Measurements from ENCODE around the gene CAPS.
"Not testable (repeated sequence)": the region's sequence is repeated elsewhere in the genome, so short reads cannot be mapped to it uniquely, and the experiment has no call there.

The CAPS gene

GRCh38 chr19:5959260-5960004 is 45.4 kb downstream of the CAPS start:
- no peak for DNase-seq

DNA sequence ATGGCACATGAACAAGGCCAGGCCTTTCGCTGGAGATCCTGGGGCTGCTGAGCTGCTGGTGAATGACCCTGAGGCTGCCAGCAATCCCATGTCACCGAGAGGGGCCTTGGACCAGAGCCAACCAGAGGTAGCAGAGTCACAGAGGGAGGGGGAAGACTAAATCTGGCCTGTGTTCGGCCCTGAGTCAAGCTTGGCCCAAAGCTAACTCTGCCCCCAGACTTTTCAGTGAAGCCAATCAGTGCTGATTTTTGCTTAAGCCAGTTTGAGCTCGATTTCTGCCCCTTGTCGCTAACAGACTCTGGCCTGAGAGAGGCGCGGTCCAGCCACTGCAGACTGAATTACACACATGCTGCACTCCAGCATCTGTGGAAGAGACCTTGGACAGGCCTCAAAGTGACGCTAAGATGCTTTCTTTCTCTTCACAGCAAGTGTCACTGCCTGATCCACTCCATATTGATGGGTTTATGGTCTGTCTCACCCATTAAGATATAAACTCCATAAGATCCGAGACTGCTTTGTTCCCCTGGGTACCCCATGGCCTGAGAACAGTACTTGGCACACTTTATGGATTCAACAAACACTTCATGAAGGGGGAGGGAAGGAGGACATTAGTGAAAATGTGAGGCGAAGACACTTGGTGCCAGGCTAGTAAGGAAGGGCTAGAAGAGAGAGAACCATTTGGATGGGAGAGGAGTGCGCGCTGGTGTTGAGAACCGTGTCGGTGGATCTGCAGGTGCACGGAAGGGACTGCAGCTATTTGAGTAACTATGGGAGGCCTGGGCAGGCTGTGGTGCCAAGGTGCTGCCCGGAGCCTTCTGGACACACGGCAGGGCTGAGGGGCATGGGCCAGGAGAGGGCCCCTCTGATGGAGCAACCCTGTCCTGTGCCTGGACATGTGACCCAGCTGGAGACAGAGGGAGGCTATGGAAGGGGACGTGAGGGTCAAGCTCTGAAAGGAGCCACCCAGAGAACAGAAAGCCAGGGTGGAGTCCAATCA is 46.2 kb downstream of the CAPS start:
- DNase-seq = no peak

DNA sequence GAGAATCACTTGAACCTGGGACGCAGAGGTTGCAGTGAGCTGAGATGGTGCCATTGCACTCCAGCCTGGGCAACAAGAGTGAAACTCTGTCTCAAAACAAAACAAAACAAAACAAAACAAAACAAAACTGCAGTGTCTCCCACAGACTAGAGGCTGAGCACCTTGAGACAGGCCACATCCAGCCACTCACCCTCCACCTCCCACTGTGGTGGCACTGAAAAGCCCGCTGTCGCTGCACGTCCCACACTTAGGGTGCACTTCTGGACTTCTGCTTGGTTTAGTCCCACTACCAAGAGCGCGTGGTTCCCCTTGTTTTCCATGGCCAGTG is 47.6 kb downstream of the CAPS start:
- DNase-seq = not testable (repeated sequence)

DNA sequence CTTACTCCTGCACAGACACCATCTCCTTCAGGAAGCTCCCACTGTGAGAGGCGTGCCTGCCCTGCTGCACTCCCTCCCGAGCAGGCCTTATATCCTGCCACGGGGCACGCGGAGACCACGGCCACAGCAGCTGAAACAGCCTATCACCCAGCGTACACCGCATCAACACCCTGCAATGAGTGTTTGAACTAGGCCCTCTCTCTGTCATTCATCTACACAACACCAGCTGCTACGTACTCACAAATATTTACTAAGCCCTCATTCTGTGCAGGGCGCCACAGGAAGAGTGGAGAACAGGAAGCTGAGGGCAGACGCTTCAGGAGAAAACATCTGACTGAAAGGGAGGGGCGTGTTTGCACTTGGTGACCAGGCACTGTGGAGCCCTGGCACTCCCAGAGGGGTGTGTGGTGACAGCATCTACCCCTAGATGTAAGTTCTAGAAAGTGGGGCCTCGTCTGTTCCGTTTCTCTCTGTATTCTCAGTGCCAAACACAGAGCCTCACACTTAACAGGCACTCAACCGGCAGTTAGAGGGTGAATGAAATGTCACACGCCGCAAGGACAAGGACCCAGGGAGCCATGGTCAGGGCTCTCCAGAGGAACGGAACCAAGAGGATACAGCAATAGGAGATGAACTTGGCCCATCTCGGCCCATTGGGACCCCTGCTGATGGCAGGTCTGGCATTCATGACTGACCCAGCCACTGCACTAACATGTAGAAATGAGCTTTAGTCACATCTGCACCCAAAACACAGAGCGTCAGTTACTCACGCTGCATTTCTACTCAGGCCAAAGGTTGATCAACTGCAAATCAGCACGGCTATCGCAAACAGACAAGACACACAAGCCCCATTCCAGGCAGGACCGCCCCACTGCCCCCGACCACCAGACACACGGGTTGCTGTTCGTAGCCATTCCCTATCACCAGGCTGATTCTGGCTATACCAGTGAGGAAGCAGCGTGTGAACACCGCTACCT is 48.2 kb downstream of the CAPS start:
- DNase-seq = peak; percentile 60

DNA sequence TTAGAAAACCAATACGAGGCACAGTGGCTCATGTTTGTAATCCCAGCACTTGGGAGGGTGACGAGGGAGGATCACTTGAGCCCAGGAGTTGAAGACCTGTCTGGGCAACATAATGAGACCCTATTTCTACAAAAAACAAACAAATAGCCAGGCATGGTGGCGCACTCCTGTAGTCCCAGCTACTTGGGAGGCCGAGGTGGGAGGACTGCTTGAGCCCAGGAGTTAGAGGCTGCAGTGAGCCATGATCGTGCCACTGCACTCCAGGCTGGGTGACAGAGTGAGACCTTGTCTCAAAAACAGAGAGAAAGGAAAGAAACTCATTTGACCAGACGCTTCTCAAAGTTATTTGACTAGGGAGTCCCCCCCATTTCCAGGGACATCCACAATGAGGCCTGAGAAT is 49.2 kb downstream of the CAPS start:
- DNase-seq = not testable (repeated sequence)

DNA sequence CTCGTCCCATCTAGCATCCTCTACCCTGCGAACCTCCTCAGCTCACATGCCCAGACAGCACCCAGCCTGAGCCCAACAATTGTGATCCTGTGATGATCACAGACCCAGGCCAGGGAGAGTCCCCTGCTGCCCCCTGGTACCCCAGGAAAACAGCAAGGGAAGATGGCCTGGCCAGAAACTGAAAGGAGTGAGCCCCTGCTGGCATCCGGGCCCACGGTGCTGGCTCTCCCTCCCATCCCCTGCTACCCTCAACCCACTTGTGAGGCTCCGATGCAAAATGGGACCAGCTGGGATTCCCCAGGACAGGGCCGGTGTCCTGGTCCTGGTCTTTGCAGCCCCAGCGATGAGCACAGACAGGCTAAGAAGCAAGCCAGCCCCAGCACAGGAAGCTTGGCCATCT is 49.8 kb downstream of the CAPS start:
- DNase-seq = no peak

DNA sequence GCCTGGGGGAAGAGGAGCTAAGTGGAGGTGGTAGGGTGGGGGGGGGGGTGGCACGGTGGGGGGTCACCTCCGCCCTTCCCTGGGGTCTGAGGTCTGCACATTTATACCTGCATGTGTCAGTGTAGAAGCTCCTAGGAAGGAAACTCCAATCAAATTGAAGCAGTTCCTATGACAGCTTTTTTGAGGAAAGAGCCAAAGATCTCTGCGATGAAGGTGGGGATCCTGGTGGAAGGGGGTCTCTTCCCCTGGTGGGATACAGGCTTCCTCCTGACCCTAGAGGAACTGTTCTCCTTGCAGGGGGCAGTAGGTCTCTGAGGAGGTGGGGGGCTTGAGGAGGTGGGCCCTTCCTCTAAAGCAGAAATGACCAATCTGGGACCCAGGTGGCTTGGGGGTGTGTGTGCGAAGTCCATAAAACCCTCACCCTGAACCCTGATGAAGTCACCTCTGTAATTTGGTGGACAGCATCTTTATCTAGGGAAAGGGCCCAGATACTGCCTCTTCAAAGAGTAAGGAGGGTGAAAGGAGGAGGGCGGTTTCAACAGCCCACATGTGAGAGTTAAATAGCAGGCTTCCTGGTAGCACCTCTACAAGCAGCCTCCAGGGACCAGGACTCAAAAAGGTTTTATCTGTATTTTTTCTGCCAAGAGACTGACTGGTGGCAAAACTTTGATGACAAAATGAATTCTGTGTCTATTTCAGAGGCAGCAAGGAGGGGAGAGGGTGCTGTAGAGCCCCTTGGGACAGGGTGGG is 50.9 kb downstream of the CAPS start:
- no peak for DNase-seq
